Vagina (tissue), 2 donors: Measurements from ENCODE around the gene CXCR4.

Experiments used
- POLR2A ChIP-seq, 2 donors: fragments of 450-650 bp; IDR thresholded peaks; one replicate each; pipeline ENCODE4 v1.6.1; 2017; ENCODE audit warnings: antibody characterized with exemption in 2 of 2, mild to moderate bottlenecking in 2 of 2, moderate library complexity in 2 of 2
- POLR2AphosphoS5 ChIP-seq, 2 donors: sonication (generic); formaldehyde crosslinking; IDR thresholded peaks; one replicate each; pipeline ENCODE4 v1.9.0; 2017; ENCODE audit warnings: antibody characterized with exemption in 2 of 2, mild to moderate bottlenecking in 2 of 2, low read depth in 1 of 2; ENCODE audit not compliant: insufficient read depth in 1 of 2
- TF ChIP-seq, protein P1 (sequence below), 3 experiments: fragments of 450-650 bp in 2 of 3; fragments of 200-600 bp in 1 of 3; sonication (generic) in 1 of 3; IDR thresholded peaks; one replicate each; pipeline ENCODE4 v1.5.1; 2017 to 2019; ENCODE audit warnings: antibody characterized with exemption in 3 of 3, mild to moderate bottlenecking in 2 of 3, moderate library complexity in 2 of 3

DNA sequence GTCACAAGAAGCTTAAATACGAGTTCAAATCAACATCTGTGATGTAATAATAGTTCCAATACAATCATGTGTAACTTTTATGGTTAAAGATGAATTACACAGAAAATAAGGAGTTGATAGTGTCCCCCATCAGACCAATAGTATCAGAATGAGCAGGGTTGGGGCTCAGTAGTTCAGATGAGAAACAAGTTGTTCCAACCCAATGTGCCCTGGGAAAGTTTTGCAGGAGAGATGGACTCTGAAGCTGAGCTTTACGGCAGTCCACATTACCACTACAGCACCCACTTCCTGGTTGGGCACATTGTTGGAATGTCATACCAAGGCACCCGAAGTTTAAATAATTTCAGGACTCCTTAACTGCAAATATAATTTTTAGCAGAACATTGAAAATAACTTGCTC lies 12.1 kb upstream of the CXCR4 start:
- TF ChIP-seq, protein P1, sequence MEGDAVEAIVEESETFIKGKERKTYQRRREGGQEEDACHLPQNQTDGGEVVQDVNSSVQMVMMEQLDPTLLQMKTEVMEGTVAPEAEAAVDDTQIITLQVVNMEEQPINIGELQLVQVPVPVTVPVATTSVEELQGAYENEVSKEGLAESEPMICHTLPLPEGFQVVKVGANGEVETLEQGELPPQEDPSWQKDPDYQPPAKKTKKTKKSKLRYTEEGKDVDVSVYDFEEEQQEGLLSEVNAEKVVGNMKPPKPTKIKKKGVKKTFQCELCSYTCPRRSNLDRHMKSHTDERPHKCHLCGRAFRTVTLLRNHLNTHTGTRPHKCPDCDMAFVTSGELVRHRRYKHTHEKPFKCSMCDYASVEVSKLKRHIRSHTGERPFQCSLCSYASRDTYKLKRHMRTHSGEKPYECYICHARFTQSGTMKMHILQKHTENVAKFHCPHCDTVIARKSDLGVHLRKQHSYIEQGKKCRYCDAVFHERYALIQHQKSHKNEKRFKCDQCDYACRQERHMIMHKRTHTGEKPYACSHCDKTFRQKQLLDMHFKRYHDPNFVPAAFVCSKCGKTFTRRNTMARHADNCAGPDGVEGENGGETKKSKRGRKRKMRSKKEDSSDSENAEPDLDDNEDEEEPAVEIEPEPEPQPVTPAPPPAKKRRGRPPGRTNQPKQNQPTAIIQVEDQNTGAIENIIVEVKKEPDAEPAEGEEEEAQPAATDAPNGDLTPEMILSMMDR (IDR thresholded peaks at IDR 0.05) = no peak
- TF ChIP-seq POLR2AphosphoS5 (IDR thresholded peaks at IDR 0.05; ENCODE audit: insufficient read depth in 1 of 2, low read depth in 1 of 2) (no peak), POLR2A (IDR thresholded peaks at IDR 0.05) (no peak)
